Measurements from ENCODE around the gene DNAJB13.

The DNAJB13 gene

DNA sequence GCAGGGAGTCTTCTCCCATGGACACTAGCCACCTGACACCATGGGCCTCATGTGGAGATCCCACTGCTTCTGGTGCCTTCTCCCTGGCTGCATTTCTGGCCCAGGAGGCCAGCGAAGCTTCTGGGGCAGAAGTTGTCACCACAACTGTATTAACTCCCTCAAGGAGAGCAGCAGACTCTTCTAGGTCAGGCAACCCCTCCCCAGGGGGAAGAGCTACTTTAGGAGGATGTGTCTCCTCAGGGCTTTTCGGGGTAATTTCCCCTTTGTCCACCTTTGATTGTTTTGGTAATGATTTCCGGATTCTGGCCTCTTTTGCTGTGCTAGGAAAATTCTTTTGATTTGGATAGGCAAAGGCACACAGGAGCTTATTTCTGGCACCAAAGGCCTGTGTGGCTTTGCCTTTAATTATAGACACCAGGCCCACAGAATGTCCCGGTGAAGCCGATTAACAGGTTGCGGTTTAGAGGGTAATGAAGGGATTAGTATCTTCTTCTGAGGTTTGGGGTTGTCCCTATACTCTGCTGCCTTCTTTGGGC lies 40.7 kb downstream of the DNAJB13 start:
- Mint-ChIP-seq H3K9me3 (no peaks in the 10 kb centered on the region), H3K4me1 (peaks cover 24% of the 10 kb centered on the region), H3K4me3 (peak overlapping the region; percentile 49), H3K27ac (peak overlapping the region; percentile 91), H3K36me3 (no peaks in the 10 kb centered on the region), H3K27me3 (no peaks in the 10 kb centered on the region)
- DNase-seq (ENCODE audit: low spot score in 2 of 2) (no peak), ATAC-seq (ENCODE audit: low read depth) (peak; percentile 40)

DNA sequence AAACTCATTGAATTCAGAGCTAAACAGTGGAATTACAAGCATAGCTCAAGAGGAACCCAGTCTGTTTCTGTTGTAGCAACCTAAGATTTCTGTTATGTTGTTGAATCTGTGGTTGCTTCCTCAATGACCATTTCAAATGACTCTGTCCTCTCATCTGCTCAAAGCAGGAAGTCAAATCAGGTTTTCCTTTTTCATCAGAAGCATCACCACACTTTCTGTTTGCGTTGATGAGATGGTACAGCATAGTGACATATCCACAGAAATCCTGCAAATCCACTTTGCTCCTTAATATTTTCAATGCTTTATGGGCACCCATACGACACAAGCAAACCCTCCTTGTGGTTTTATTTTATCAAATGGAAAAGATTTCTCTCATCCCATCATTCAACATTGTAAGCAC lies 44.4 kb downstream of the DNAJB13 start:
- H3K4me1 Mint-ChIP-seq = peaks cover 40% of the 10 kb centered on the region
- H3K27me3 Mint-ChIP-seq = no peaks in the 10 kb centered on the region
- ATAC-seq (ENCODE audit: low read depth) (peak; percentile 71), DNase-seq (ENCODE audit: low spot score in 2 of 2) (peak in 1 of 2 donors; percentile 72)
- H3K36me3 Mint-ChIP-seq = no peaks in the 10 kb centered on the region
- peak overlapping the region; percentile 100 for H3K27ac Mint-ChIP-seq
- H3K4me3 Mint-ChIP-seq = peak overlapping the region; percentile 52
- no peaks in the 10 kb centered on the region for H3K9me3 Mint-ChIP-seq

DNA sequence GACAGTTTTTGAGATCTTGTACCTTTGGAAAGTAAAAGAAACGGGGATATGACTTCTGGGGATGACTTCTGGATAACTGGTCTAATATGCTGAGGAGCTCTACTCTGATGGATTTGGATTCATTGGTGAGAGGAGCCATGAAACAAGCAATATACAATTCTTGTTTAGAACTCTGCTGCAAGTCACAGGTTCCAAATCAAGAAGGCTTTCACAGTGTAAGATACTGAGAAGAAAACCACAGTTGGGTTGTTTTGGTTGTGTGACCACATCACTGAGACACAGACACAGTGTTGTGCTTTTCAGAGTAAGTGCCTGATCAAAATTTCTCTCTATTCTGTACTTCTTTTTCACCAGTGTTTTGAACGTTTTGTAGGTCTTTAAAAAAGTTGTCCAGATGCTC lies 44.9 kb downstream of the DNAJB13 start:
- ATAC-seq (ENCODE audit: low read depth) = peak; percentile 54
- H3K4me3 Mint-ChIP-seq = peak overlapping the region; percentile 52
- no peaks in the 10 kb centered on the region for H3K36me3 Mint-ChIP-seq

DNA sequence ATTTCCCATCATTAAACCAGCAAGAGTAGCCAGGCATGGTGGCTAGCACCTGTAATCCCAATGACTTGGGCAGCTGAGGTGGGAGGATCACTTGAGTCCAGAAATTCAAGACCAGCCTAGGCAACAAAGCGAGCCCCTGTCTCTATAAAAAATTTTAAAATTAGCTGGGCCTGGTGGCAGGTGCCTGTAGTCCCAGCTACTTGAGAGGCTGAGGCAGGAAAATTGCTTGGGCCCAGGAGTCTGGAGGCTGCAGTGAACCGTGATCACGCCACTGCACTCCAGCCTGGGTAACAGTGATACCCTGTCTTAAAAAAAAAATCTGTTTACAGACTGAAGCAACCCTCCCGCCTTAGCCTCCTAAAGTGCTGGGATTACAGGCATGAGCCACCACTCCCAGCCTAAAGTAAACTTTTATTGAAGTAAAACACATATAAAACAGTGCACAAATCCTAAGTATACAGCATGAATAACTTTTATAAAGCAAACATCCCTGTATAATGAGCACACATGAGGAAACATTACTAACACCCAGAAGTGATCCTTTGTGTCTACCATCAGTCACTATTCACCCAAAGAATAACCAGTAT lies 45.4 kb downstream of the DNAJB13 start:
- Mint-ChIP-seq H3K36me3 (no peaks in the 10 kb centered on the region), H3K4me1 (peaks cover 37% of the 10 kb centered on the region), H3K4me3 (peak overlapping the region; percentile 52), H3K27ac (peak overlapping the region; percentile 100), H3K9me3 (no peaks in the 10 kb centered on the region), H3K27me3 (no peaks in the 10 kb centered on the region)
- DNase-seq (ENCODE audit: low spot score in 2 of 2) = no peak
- ATAC-seq (ENCODE audit: low read depth) = no peak

More for the DNA sequence above, 44.9 kb downstream of the DNAJB13 start:
- no peak for DNase-seq (ENCODE audit: low spot score in 2 of 2)
- no peaks in the 10 kb centered on the region for H3K9me3 Mint-ChIP-seq
- H3K27ac Mint-ChIP-seq = peak overlapping the region; percentile 100
- peaks cover 40% of the 10 kb centered on the region for H3K4me1 Mint-ChIP-seq
- H3K27me3 Mint-ChIP-seq = no peaks in the 10 kb centered on the region

DNA sequence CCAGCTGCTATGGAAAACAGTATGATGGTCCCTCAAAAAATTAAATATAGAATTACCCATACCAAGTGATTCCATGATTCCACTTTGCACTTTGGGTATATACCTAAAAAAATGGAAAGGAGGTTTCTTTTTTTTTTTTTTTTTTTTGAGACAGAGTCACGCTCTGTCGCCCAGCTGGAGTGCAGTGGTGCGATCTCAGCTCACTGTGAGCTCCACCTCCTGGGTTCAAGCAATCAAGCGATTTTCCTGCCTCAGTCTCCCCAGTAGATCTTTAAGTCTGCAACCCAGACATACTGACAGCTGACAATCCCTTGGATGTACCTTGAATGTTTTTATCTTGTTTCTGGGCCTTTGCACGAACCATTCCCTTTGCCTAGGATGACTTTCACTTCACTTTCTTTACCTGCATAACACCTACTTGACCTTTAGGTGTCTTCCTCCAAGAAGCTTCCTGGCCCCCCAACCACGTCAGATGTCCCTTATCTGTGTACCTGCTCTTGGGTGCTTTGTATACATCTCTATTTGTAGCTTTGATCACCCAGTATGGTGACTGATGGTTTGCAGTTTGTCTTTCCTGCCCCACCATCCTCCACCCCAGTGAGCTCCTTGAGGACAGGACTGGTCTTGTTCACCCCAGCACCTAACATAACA lies 46.4 kb downstream of the DNAJB13 start:
- H3K27ac Mint-ChIP-seq = peak overlapping the region; percentile 100

DNA sequence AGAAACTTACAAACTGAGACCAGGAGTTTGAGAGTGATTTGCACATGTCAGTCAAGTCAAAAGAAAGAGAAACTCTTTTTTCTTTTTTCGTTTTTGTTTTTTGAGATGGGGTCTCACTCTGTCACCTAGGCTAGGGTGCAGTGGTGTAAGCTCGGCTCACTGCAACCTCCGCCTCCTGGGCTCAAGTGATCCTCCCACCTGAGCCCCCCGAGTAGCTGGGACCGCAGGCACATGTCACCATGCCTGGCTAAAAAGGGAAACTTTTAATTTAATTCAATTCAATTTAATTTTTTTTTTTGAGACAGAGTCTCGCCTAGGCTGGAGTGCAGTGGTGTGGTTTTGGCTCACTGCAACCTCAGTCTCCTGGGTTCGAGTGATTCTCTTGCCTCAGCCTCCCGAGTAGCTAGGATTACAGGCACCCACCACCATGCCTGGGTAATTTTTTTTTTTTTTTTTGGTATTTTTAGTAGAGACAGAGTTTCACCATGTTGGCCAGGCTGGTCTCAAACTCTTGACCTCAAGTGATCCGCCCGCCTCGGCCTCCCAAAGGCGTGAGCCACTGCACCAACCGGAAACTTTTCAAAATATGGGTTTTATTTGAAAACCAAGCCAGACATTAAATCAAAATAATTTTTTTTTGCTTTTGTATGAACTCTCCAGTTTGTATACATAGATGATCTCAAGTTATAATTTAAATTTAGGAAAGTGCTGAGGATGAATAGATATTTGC lies 48.2 kb downstream of the DNAJB13 start:
- H3K36me3 Mint-ChIP-seq = peaks cover 4% of the 10 kb centered on the region
- H3K27ac Mint-ChIP-seq = peak overlapping the region; percentile 100
- H3K27me3 Mint-ChIP-seq = no peaks in the 10 kb centered on the region
- DNase-seq (ENCODE audit: low spot score in 2 of 2) (no peak), ATAC-seq (ENCODE audit: low read depth) (no peak)
- peak overlapping the region; percentile 53 for H3K4me3 Mint-ChIP-seq
- H3K4me1 Mint-ChIP-seq = peaks cover 24% of the 10 kb centered on the region
- H3K9me3 Mint-ChIP-seq = no peaks in the 10 kb centered on the region

More for the DNA sequence above, 46.4 kb downstream of the DNAJB13 start:
- Mint-ChIP-seq H3K4me1 (peaks cover 30% of the 10 kb centered on the region), H3K27me3 (no peaks in the 10 kb centered on the region), H3K4me3 (peak overlapping the region; percentile 33), H3K9me3 (no peaks in the 10 kb centered on the region), H3K36me3 (no peaks in the 10 kb centered on the region)
- peak; percentile 26 for ATAC-seq (ENCODE audit: low read depth)
- DNase-seq (ENCODE audit: low spot score in 2 of 2) = no peak

DNA sequence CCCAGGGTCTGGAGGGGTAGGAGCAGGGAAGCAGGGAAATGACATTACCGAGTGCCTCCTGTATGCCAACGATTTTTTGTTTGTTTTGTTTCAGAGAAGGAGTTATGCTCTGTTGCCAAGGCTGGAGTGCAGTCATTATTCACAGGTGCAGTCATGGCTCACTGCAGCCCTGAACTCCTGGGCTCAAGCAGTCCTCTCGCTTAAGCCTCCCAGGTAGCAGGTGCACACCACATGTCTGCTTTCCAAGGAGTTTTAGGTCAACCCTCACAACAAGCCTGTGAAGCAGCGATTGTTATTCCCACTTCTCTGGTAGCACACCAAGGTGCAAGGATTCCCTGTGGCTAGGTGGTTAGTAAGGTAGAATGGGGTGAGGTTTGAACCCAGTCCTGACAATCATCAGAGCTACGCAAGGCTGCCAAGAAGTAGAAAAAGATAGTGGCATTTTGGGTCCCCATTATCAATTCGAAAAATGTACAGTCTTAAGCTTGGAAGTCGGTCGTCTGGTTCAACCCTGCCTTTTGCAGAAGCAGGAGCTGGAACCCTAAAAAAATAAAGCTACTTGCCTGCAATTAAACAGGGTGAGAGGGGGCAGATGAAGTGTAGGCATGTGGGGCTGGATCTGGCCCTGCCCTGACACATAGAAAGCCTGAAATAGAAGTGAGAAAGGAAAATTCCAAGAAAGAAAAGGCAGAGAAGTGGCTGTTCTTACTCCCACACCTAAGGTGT lies 48.9 kb downstream of the DNAJB13 start:
- DNase-seq (ENCODE audit: low spot score in 2 of 2) (no peak), ATAC-seq (ENCODE audit: low read depth) (peak; percentile 48)
- Mint-ChIP-seq H3K27ac (peak overlapping the region; percentile 100), H3K4me1 (peaks cover 24% of the 10 kb centered on the region), H3K9me3 (no peaks in the 10 kb centered on the region), H3K27me3 (no peaks in the 10 kb centered on the region), H3K4me3 (peak overlapping the region; percentile 53), H3K36me3 (peaks cover 4% of the 10 kb centered on the region)

DNA sequence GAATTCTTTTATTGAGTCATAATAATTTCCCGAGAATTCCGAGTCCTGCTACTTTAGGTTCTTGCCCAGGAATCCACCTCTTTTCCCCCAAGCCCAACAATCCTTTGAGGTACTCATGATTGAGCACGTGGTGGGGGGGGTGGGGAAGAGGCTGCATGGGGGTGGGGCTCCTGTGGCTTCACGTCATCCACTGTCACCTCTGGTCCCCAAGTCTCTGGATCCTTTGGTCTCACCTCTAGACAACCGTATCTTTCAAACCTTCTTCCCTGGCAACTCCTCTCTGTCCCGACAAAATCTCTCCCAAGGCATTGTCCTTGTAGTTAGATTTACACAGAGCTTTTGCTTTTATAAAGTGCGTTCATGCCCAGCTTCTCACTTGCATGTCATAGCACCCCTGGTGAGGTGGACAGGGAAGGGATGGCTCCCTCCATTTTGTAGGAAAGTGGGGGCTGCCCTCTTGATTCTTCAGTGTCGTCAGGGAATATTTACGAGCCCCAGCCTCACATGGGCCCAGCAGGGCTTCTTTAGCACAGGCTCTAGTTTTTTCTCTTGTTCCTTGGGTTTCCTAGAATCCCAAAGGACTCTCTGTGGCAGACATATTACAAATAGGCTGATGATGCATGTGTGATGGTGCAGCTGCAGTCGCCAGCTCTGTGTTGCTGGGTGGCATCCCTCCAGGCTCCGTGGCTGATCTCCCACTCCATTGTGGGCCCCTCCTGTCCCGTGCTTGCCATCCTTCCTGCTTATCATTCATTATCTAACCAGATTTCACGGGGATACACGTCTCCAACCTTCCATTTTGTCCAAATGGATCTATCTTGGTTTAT lies 49.7 kb downstream of the DNAJB13 start:
- peak overlapping the region; percentile 100 for H3K27ac Mint-ChIP-seq
- H3K4me1 Mint-ChIP-seq = peaks cover 26% of the 10 kb centered on the region
- no peak for DNase-seq (ENCODE audit: low spot score in 2 of 2)
- H3K4me3 Mint-ChIP-seq = no peak overlapping the region
- peaks cover 6% of the 10 kb centered on the region for H3K36me3 Mint-ChIP-seq
- H3K9me3 Mint-ChIP-seq = no peaks in the 10 kb centered on the region
- H3K27me3 Mint-ChIP-seq = no peaks in the 10 kb centered on the region
- no peak for ATAC-seq (ENCODE audit: low read depth)

DNA sequence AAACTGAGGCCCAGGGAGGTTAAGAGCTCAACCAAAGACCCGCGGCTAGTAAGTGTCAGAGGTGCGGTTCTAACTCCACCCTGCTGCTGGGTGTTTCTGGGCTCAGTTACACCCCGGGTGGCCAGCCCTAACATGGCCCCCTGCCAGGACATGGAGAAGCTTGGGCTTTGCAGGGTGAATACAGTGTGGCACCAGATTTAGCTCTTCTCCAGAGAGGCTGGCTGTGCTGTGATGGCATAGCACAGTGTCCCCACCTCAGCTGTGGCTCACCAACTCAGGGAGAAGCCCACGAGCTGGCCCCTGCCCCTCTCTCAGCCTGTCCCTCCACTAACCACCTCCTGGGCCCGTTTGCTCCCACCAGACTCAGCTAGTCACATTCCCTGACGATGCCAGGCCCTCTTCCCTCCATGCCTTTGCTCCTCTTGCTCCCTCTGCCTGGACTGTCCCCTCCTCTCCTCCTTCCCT lies 51.0 kb downstream of the DNAJB13 start:
- Mint-ChIP-seq H3K27me3 (no peaks in the 10 kb centered on the region), H3K36me3 (peaks cover 6% of the 10 kb centered on the region), H3K27ac (peak overlapping the region; percentile 84), H3K4me3 (no peak overlapping the region), H3K4me1 (peaks cover 24% of the 10 kb centered on the region), H3K9me3 (no peaks in the 10 kb centered on the region)
- ATAC-seq (ENCODE audit: low read depth) (no peak), DNase-seq (ENCODE audit: low spot score in 2 of 2) (no peak)

DNA sequence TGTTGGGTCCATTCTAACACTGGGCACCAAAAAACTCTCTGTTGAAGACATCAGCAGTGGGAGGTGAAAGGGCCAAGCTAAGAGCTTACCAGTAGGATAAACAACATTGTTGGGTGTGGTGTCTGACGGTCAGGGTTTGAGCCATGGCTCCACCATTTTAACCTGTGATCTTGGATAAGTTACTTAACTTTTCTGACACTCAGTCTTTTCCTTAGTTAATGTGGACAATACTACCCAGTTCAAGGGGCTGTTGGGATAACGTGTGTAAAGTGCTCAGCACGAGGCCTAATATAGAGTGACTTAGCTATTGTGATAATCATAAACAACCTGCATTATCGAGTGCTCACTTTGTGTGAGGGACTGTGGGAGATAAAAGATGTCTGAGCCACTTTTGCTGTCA lies 52.0 kb downstream of the DNAJB13 start:
- Mint-ChIP-seq H3K4me3 (no peak overlapping the region), H3K27ac (peak overlapping the region; percentile 84), H3K4me1 (peaks cover 18% of the 10 kb centered on the region), H3K36me3 (peaks cover 6% of the 10 kb centered on the region), H3K27me3 (no peaks in the 10 kb centered on the region), H3K9me3 (no peaks in the 10 kb centered on the region)
- no peak for ATAC-seq (ENCODE audit: low read depth)
- no peak for DNase-seq (ENCODE audit: low spot score in 2 of 2)

DNA sequence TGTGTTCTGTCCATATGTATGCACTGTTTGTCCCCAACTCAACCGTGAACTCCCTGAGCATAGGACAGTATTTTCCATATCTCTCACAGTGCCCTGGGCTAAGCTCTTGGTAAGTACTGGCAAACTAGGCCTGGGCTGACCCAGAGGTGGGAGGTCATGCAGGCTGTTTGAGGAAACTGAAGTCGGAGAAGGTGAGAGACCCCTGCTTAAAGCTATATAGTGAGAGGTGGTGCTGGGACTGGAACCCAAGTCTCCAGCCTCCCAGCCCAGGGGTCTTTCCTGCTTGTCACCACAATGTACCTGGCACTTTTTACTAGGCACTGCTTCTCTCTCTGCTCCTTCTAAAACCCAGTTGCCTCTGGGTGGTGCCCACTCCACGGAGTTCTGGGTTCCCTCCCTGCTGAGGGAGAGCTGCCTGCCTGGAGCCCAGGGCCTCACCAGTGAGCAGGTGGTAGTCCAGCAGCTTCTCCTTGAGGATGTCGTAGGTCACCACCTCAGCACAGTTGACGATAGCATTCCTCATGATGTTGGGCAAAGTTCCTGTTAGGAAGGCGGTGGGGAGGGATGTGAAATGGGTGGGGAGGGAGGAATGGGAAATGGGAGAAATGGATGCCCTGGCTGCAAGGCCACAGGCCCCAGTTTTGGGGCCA lies 53.3 kb downstream of the DNAJB13 start:
- Mint-ChIP-seq H3K4me3 (no peak overlapping the region), H3K4me1 (peaks cover 21% of the 10 kb centered on the region)

DNA sequence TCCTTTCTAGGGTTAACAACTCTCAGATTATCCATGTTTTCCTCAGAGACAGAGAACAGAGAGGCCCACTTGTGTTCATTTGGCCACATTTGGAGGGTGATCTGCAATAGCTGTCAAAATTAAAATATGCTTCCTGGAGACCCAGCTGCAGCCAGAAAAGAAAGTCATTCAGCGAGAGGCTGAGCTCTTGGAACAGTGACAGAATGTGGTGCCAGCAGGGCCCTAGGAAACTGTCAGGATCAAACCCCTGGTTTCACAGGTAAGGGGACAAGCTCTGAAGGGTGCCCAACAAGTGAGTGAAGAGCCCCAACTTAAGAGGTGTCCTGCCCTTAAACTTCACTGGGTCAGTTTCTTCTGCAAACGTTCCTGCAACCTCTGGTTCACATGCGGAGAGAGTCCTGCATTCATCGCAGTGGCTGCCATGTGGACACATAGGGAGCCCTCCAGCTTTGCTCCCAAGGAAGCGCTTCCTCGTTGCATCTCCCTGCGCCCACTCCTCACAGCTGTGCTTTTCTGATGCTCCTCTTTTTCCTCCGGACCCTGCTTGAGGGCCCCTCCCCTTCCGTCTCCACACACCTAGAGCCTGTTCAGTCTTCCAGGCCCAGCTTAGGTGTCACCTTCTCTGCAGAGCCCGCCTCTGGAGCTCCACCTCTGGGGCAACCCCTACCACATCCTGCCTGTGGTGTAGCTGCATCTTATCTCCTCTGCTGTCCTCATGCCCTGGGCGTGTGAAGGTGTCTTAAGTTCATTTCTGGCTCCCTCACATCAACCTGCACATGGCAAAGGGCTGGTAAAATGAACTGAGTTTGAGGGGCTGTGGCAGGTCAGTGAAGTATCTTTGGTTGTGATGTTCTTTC lies 54.2 kb downstream of the DNAJB13 start:
- no peaks in the 10 kb centered on the region for H3K9me3 Mint-ChIP-seq
- H3K4me3 Mint-ChIP-seq = no peak overlapping the region

More for the DNA sequence above, 53.3 kb downstream of the DNAJB13 start:
- ATAC-seq (ENCODE audit: low read depth) (no peak), DNase-seq (ENCODE audit: low spot score in 2 of 2) (no peak)
- peaks cover 6% of the 10 kb centered on the region for H3K36me3 Mint-ChIP-seq
- H3K27ac Mint-ChIP-seq = peak overlapping the region; percentile 84
- H3K27me3 Mint-ChIP-seq = no peaks in the 10 kb centered on the region
- no peaks in the 10 kb centered on the region for H3K9me3 Mint-ChIP-seq

More for the DNA sequence above, 54.2 kb downstream of the DNAJB13 start:
- ATAC-seq (ENCODE audit: low read depth) (peak; percentile 100), DNase-seq (ENCODE audit: low spot score in 2 of 2) (peak in 1 of 2 donors; percentile 59)
- H3K27ac Mint-ChIP-seq = peak overlapping the region; percentile 94
- peaks cover 17% of the 10 kb centered on the region for H3K4me1 Mint-ChIP-seq
- no peaks in the 10 kb centered on the region for H3K27me3 Mint-ChIP-seq
- peaks cover 6% of the 10 kb centered on the region for H3K36me3 Mint-ChIP-seq

Data from memory B cell (primary cell).